HFFc6 (cell line): ENCODE data around the gene METTL23. TPM values are rescaled to one million over a fixed set of nuclear protein-coding genes. Genes with fewer than 3 reads are reported as not detected.

Experiments
- DNase-seq: peaks from one replicate; pipeline ENCODE4 v3.0.0-alpha.2; 2018
- H3K27ac Mint-ChIP-seq: 2 replicates; pipeline ENCODE4 v1.8.0; 2020; ENCODE audit warnings: mild to moderate bottlenecking, mixed read lengths
- H3K27me3 Mint-ChIP-seq: 2 replicates; pipeline ENCODE4 v1.8.0; 2021; ENCODE audit warnings: mild to moderate bottlenecking, moderate library complexity, mixed read lengths; ENCODE audit not compliant: insufficient read depth
- H3K36me3 Mint-ChIP-seq: 2 replicates; pipeline ENCODE4 v1.8.0; 2021; ENCODE audit warnings: low read depth, mixed read lengths
- H3K4me1 Mint-ChIP-seq: 2 replicates; pipeline ENCODE4 v1.8.0; 2020; ENCODE audit warnings: low read depth, mixed read lengths
- H3K4me3 Mint-ChIP-seq: 2 replicates; pipeline ENCODE4 v1.8.0; 2020; ENCODE audit warnings: mild to moderate bottlenecking, moderate library complexity, mixed read lengths
- H3K9me3 Mint-ChIP-seq: 2 replicates; pipeline ENCODE4 v1.8.0; 2020; ENCODE audit warnings: mild to moderate bottlenecking, mixed read lengths
- CTCF ChIP-seq: fragments of 200-600 bp; sonication (generic); IDR thresholded peaks from 2 replicates; pipeline ENCODE4 v1.5.0; 2021; ENCODE audit warnings: antibody characterized with exemption, mild to moderate bottlenecking
- total RNA-seq, 6 experiments: library from RNA; stranded (reverse); fragmentation: NEBNext Ultra II Directional; extraction: Animal tissue kit (Norgen Biotek cat#: 25700); gene quantifications; 2 replicates in 1 of 6; 3 replicates in 5 of 6; pipeline ENCODE4 v1.2.3, GENCODE V29; 2021

Gene METTL23
- total RNA-seq, 6 experiments from 2014 or later = 30.1 to 32.8 (median 31.1) TPM

- no peaks in the 10 kb centered on the region for H3K9me3 Mint-ChIP-seq
- peaks cover 28% of the 10 kb centered on the region for H3K4me1 Mint-ChIP-seq
- no peak for DNase-seq
- H3K27ac Mint-ChIP-seq = no peak overlapping the region
- peaks cover 2% of the 10 kb centered on the region for H3K27me3 Mint-ChIP-seq
- H3K4me3 Mint-ChIP-seq = no peak overlapping the region
- no peak for TF ChIP-seq CTCF
- peaks cover 12% of the 10 kb centered on the region for H3K36me3 Mint-ChIP-seq
Measured at GRCh38 chr17:76685366-76685765, 41.3 kb upstream of the METTL23 start.

- peaks cover 10% of the 10 kb centered on the region for H3K36me3 Mint-ChIP-seq
- H3K9me3 Mint-ChIP-seq = no peaks in the 10 kb centered on the region
- no peak overlapping the region for H3K4me3 Mint-ChIP-seq
- peaks cover 2% of the 10 kb centered on the region for H3K27me3 Mint-ChIP-seq
- H3K27ac Mint-ChIP-seq = no peak overlapping the region
- no peak for TF ChIP-seq CTCF
- H3K4me1 Mint-ChIP-seq = peaks cover 28% of the 10 kb centered on the region
- no peak for DNase-seq
Measured at GRCh38 chr17:76685846-76686245, 40.8 kb upstream of the METTL23 start.

- H3K4me1 Mint-ChIP-seq = peaks cover 28% of the 10 kb centered on the region
- TF ChIP-seq CTCF = no peak
- no peak for DNase-seq
- H3K4me3 Mint-ChIP-seq = no peak overlapping the region
- no peaks in the 10 kb centered on the region for H3K9me3 Mint-ChIP-seq
- H3K27me3 Mint-ChIP-seq = no peaks in the 10 kb centered on the region; the same call in none of the 2 replicates
- H3K27ac Mint-ChIP-seq = no peak overlapping the region
- peaks cover 10% of the 10 kb centered on the region for H3K36me3 Mint-ChIP-seq
Measured at GRCh38 chr17:76686538-76687297, 39.9 kb upstream of the METTL23 start.

GRCh38 chr17:76687298-76688164 is 39.1 kb upstream of the METTL23 start:
- H3K36me3 Mint-ChIP-seq = peaks cover 10% of the 10 kb centered on the region
- DNase-seq = no peak
- peak overlapping the region; percentile 83 for H3K27ac Mint-ChIP-seq
- no peaks in the 10 kb centered on the region; the same call in none of the 2 replicates for H3K27me3 Mint-ChIP-seq
- peaks cover 22% of the 10 kb centered on the region for H3K4me1 Mint-ChIP-seq
- no peaks in the 10 kb centered on the region for H3K9me3 Mint-ChIP-seq
- H3K4me3 Mint-ChIP-seq = no peak overlapping the region
- TF ChIP-seq CTCF = no peak

- no peak for TF ChIP-seq CTCF
- Mint-ChIP-seq H3K4me1 (peaks cover 22% of the 10 kb centered on the region), H3K9me3 (no peaks in the 10 kb centered on the region), H3K27me3 (no peaks in the 10 kb centered on the region; the same call in none of the 2 replicates), H3K36me3 (peaks cover 10% of the 10 kb centered on the region), H3K27ac (peak overlapping the region; percentile 83), H3K4me3 (peak overlapping the region; percentile 72; the same call in 1 of the 2 replicates)
- DNase-seq = no peak
Measured at GRCh38 chr17:76688165-76688622, 38.4 kb upstream of the METTL23 start.
